ENCODE results near the gene ZDHHC1.

ZDHHC1 gene

DNA sequence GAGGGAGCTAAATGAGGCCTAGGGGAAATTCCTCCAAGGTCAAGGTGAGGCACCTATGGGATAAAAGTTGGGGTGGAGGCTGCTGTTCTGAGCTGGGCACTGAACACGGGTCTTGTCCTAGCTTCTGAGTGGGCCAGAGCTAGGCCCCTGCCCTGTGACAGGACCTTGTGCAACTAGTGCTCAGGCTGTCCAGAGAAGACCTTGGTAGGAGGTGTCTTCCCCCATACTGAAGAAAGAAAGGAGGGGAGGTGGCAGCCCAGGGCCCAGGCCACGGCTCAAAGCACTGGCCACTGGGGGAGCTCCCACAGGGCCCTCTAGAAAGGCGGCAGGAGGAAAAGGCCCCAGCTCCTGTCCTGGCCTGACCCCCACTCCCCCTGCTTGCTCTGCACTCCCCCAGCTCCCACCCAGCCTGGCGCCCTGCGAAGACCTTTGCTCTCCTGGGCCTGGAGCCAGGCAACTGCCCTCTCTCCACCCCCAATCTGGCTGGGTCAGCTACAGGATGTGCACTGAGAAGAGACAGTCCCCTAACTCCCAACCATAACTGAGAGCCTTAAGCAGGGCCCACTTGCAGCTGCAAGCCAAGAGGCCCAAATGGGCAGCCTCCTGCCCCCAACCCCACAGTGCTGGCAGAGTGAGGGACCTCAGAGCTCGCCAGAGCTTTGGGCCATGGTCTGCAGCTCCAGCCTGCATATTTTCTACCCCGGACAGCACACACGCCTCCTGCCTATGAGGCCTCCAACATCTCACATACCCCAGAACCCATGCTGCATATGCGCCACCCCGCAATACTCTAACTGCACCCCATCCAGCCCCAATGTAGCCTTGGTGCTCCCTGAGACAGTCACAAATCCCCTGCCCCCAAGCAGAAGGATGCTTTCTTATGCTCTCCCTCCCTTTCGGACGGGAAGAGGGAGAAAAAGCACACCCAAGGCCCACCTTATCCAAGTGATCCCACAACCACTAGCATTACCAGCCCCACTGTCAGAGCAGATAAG lies 29.9 kb upstream of the ZDHHC1 start:
- ATAC-seq, result peak; percentile 31
- TF ChIP-seq, protein P1, sequence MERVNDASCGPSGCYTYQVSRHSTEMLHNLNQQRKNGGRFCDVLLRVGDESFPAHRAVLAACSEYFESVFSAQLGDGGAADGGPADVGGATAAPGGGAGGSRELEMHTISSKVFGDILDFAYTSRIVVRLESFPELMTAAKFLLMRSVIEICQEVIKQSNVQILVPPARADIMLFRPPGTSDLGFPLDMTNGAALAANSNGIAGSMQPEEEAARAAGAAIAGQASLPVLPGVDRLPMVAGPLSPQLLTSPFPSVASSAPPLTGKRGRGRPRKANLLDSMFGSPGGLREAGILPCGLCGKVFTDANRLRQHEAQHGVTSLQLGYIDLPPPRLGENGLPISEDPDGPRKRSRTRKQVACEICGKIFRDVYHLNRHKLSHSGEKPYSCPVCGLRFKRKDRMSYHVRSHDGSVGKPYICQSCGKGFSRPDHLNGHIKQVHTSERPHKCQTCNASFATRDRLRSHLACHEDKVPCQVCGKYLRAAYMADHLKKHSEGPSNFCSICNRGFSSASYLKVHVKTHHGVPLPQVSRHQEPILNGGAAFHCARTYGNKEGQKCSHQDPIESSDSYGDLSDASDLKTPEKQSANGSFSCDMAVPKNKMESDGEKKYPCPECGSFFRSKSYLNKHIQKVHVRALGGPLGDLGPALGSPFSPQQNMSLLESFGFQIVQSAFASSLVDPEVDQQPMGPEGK (CRISPR knock-in tag; IDR thresholded peaks at IDR 0.05; ENCODE audit: borderline replicate concordance), result no peak
- TF ChIP-seq ZFP3 (CRISPR knock-in tag; IDR thresholded peaks at IDR 0.05), result no peak

DNA sequence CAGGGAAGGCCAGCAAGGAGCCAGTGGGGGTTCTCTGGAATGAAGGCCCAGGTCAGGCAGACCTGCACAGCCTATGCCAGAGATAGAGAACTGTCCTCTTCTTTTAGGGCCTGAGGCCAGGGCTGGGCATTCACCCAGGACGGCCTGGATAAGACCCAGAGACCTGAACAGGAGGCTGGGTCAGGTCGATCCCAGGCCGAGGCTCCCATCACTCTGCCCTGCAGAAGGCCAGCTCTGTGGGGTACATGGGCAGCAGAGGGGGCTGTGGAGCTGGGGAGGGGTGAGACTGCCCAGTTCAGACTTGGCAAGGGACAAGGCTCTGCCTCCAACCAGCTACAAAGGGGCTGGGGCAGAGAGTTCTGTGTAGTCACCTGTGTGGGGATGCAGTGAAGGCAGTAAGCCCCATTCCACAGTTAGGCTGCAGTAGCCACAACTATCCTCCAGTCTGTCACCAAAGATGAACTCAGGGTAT lies 29.2 kb upstream of the ZDHHC1 start:
- TF ChIP-seq ZNF8 (CRISPR knock-in tag; IDR thresholded peaks at IDR 0.05) (no peak), ZFP3 (CRISPR knock-in tag; IDR thresholded peaks at IDR 0.05) (no peak), RARB (CRISPR knock-in tag; IDR thresholded peaks at IDR 0.05) (no peak), ZNF70 (CRISPR knock-in tag; IDR thresholded peaks at IDR 0.05) (no peak), ARNTL (CRISPR knock-in tag; IDR thresholded peaks at IDR 0.05; ENCODE audit: borderline replicate concordance, low read depth) (no peak), OSR1 (CRISPR knock-in tag; IDR thresholded peaks at IDR 0.05) (no peak), TOX (CRISPR knock-in tag; IDR thresholded peaks at IDR 0.05; ENCODE audit: borderline replicate concordance) (no peak), SNAI2 (CRISPR knock-in tag; IDR thresholded peaks at IDR 0.05) (no peak), TCF4 (CRISPR knock-in tag; IDR thresholded peaks at IDR 0.05; ENCODE audit: borderline replicate concordance) (no peak), ESRRG (CRISPR knock-in tag; IDR thresholded peaks at IDR 0.05) (no peak)
- TF ChIP-seq, protein P2, sequence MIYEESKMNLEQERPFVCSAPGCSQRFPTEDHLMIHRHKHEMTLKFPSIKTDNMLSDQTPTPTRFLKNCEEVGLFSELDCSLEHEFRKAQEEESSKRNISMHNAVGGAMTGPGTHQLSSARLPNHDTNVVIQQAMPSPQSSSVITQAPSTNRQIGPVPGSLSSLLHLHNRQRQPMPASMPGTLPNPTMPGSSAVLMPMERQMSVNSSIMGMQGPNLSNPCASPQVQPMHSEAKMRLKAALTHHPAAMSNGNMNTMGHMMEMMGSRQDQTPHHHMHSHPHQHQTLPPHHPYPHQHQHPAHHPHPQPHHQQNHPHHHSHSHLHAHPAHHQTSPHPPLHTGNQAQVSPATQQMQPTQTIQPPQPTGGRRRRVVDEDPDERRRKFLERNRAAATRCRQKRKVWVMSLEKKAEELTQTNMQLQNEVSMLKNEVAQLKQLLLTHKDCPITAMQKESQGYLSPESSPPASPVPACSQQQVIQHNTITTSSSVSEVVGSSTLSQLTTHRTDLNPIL (CRISPR knock-in tag; IDR thresholded peaks at IDR 0.05; ENCODE audit: low read depth), result no peak
- TF ChIP-seq, protein P3, sequence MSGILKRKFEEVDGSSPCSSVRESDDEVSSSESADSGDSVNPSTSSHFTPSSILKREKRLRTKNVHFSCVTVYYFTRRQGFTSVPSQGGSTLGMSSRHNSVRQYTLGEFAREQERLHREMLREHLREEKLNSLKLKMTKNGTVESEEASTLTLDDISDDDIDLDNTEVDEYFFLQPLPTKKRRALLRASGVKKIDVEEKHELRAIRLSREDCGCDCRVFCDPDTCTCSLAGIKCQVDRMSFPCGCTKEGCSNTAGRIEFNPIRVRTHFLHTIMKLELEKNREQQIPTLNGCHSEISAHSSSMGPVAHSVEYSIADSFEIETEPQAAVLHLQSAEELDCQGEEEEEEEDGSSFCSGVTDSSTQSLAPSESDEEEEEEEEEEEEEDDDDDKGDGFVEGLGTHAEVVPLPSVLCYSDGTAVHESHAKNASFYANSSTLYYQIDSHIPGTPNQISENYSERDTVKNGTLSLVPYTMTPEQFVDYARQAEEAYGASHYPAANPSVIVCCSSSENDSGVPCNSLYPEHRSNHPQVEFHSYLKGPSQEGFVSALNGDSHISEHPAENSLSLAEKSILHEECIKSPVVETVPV (CRISPR knock-in tag; IDR thresholded peaks at IDR 0.05), result no peak
- ATAC-seq, result peak; percentile 11

DNA sequence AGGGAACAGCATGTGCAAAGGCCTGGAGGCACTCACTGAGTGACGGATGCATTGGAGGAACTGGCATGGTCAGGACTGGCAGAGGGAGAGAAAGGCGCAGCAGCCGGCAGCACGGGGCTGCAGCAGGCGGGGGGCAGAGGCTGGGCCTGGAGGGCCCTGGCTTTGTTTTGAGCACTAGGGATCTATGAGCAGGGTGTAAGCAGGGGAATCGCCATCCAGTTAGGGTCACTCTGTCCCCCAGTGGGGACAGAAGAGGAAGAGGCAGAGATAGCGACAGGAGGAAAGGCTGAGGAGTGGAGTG lies 28.8 kb upstream of the ZDHHC1 start:
- ATAC-seq, result no peak
- TF ChIP-seq TOX (CRISPR knock-in tag; IDR thresholded peaks at IDR 0.05; ENCODE audit: borderline replicate concordance), result no peak
- no peak for TF ChIP-seq ZNF8 (CRISPR knock-in tag; IDR thresholded peaks at IDR 0.05)
- TF ChIP-seq, protein P3 (CRISPR knock-in tag; IDR thresholded peaks at IDR 0.05), result no peak
- no peak for TF ChIP-seq ZNF565 (CRISPR knock-in tag; conservative IDR thresholded peaks at IDR 0.05; ENCODE audit: low read depth)
- no peak for TF ChIP-seq OSR1 (CRISPR knock-in tag; IDR thresholded peaks at IDR 0.05)
- TF ChIP-seq CSDC2 (CRISPR knock-in tag; IDR thresholded peaks at IDR 0.05), result no peak
- TF ChIP-seq, protein P4, sequence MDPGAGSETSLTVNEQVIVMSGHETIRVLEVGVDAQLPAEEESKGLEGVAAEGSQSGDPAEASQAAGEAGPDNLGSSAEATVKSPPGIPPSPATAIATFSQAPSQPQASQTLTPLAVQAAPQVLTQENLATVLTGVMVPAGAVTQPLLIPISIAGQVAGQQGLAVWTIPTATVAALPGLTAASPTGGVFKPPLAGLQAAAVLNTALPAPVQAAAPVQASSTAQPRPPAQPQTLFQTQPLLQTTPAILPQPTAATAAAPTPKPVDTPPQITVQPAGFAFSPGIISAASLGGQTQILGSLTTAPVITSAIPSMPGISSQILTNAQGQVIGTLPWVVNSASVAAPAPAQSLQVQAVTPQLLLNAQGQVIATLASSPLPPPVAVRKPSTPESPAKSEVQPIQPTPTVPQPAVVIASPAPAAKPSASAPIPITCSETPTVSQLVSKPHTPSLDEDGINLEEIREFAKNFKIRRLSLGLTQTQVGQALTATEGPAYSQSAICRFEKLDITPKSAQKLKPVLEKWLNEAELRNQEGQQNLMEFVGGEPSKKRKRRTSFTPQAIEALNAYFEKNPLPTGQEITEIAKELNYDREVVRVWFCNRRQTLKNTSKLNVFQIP (CRISPR knock-in tag; IDR thresholded peaks at IDR 0.05; ENCODE audit: borderline replicate concordance, low read depth), result no peak
- no peak for TF ChIP-seq ZFP3 (CRISPR knock-in tag; IDR thresholded peaks at IDR 0.05)
- TF ChIP-seq ZNF70 (CRISPR knock-in tag; IDR thresholded peaks at IDR 0.05), result no peak
- TF ChIP-seq, protein P5, sequence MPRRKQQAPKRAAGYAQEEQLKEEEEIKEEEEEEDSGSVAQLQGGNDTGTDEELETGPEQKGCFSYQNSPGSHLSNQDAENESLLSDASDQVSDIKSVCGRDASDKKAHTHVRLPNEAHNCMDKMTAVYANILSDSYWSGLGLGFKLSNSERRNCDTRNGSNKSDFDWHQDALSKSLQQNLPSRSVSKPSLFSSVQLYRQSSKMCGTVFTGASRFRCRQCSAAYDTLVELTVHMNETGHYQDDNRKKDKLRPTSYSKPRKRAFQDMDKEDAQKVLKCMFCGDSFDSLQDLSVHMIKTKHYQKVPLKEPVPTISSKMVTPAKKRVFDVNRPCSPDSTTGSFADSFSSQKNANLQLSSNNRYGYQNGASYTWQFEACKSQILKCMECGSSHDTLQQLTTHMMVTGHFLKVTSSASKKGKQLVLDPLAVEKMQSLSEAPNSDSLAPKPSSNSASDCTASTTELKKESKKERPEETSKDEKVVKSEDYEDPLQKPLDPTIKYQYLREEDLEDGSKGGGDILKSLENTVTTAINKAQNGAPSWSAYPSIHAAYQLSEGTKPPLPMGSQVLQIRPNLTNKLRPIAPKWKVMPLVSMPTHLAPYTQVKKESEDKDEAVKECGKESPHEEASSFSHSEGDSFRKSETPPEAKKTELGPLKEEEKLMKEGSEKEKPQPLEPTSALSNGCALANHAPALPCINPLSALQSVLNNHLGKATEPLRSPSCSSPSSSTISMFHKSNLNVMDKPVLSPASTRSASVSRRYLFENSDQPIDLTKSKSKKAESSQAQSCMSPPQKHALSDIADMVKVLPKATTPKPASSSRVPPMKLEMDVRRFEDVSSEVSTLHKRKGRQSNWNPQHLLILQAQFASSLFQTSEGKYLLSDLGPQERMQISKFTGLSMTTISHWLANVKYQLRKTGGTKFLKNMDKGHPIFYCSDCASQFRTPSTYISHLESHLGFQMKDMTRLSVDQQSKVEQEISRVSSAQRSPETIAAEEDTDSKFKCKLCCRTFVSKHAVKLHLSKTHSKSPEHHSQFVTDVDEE (CRISPR knock-in tag; IDR thresholded peaks at IDR 0.05), result no peak
- TF ChIP-seq RARB (CRISPR knock-in tag; IDR thresholded peaks at IDR 0.05), result no peak
- TF ChIP-seq ARNTL (CRISPR knock-in tag; IDR thresholded peaks at IDR 0.05; ENCODE audit: borderline replicate concordance, low read depth), result no peak
- TF ChIP-seq GLIS3 (CRISPR knock-in tag; IDR thresholded peaks at IDR 0.05), result no peak
- no peak for TF ChIP-seq BACH2 (CRISPR knock-in tag; IDR thresholded peaks at IDR 0.05; ENCODE audit: borderline replicate concordance)
- TF ChIP-seq, protein P1 (CRISPR knock-in tag; IDR thresholded peaks at IDR 0.05; ENCODE audit: borderline replicate concordance), result no peak

Data from SK-N-SH treated with all-trans-retinoic acid at 6 μM for 48 hours (cell line).